Middle frontal gyrus (tissue), 1 donor: ENCODE measurements around the gene MYCL.

Experiments
- DNase-seq: peaks from one replicate; pipeline ENCODE4 v3.0.0-alpha.2; 2015; ENCODE audit warnings: low spot score; ENCODE audit errors: extremely low spot score

MYCL gene

GRCh38 chr1:39852876-39853275 lies 48.8 kb downstream of the MYCL start:
- no peak for DNase-seq

DNA sequence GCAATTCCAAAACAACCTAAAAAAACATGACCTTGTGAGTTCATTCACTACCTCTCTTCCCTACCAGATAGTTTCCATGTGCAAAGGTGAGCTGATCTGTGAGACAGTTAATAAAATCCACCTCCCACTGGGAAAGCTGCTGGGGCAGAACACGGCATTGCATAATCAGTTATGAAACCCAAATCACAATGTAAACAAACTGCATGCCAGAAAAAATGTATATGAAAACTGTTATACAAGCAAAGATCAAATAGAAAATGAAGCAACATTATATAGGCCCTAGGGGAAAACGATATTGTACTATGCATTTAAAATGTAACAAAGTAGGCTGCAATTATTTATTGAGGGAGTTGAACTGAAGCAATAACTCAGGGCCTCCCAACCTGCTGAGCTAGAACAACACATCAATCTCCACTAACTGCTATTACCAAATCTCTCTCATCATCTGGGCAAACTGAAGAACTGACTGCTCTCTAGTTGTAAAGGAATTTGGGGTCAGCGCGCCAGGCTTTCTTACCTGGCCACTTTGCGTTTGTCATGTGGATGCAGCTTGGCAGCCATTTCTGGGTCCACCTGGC lies 49.4 kb downstream of the MYCL start:
- DNase-seq, result no peak

DNA sequence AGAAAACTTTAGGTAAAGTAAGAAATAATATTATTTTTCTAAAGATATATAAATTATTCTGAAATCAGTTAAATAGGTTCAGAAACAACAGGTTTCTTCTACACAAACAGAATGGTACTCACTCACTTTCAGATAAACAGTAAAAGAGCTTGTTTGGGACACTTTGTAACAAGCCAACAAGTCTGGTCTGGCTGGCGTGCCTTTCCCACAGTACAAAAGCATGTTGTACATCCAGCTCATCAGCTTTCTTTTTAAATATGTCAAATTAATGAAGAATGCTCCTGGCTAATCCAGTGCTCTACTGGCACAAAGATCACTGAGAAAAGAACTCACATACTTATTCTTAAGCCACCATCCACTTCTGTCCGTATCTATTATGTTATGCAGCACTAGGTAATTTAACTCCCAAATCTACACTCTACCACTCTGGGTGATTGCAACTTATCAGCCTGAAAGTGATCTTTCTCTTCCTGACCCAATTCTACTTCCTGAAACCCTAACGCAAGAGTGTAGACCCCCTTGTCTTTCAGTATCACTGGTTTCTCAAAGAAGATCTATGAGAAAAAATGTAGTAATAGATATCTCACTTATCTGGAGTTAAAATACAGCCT lies 51.0 kb downstream of the MYCL start:
- DNase-seq, result no peak

DNA sequence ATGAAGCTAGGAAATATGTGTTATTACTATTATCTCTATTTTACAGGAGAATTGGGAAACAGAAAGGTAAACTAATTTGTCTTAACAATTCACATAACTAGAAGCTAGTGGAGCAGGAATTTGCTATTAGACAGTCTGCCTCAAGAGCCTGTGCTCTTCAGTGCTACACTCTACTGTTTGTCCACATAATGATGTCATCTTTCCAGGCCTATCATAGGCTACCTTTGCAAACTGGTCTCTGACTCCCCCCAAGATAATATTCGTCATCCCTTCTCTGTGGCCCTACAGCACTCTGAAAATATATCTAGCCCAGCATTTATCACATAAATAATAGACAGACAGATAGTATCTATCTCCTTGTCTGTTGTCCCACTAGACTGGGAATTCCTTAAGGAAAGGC lies 52.5 kb downstream of the MYCL start:
- no peak for DNase-seq

DNA sequence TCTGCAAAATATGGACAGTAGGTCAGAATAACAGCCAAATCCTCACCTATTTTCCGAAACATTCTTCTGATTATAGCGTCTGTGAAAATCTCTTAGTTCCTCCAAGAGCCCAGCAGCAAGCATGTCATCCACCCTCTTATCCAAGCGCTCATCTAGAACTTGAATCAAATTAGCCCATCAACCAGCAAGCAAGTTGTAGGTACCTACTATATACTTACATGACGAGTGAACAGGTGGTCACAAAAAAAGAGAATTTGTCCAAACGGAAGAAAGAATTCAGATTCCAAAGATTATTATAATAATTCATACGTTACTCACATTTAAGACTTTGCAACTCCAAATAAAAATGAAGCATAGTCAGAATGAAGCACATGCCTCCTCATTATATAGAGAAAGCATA lies 53.8 kb downstream of the MYCL start:
- no peak for DNase-seq

DNA sequence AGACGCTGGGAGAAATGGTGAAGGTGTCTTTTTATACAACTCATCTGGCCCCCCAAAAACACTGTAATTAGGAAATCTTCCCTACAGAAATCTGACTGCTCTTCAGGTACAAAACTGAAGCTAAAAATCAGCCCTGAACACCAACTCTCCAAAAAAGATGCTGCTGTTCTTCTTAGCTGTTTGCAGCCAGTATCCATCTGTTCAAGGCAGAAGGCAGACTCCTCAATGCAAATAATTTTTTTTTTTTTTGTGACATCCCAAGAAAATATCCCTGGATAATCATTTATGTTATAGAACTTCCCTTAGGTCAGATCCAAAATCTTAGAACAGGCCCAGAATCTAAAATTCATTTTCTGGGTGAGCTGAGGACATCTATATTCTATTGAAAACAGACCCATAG lies 54.9 kb downstream of the MYCL start:
- DNase-seq, result no peak

- peak; percentile 22 for DNase-seq
Observed at GRCh38 chr1:39845569-39846566, 55.8 kb downstream of the MYCL start.
